ENCODE data around the gene CA9.
A peak's percentile ranks its signal among the peaks of the same experiment; 100 is the strongest.

Gene CA9

GRCh38 chr9:35675732-35676392 lies 2.1 kb downstream of the CA9 start:
- DNase-seq, result no peak

- DNase-seq, result no peak
These were observed 5.4 kb downstream of the CA9 start for GRCh38 chr9:35679091-35679490.

DNA sequence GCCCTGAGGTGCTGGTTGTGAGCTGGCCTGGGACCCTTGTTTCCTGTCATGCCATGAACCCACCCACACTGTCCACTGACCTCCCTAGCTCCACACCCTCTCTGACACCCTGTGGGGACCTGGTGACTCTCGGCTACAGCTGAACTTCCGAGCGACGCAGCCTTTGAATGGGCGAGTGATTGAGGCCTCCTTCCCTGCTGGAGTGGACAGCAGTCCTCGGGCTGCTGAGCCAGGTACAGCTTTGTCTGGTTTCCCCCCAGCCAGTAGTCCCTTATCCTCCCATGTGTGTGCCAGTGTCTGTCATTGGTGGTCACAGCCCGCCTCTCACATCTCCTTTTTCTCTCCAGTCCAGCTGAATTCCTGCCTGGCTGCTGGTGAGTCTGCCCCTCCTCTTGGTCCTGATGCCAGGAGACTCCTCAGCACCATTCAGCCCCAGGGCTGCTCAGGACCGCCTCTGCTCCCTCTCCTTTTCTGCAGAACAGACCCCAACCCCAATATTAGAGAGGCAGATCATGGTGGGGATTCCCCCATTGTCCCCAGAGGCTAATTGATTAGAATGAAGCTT lies 6.1 kb downstream of the CA9 start:
- DNase-seq, result no peak

DNA sequence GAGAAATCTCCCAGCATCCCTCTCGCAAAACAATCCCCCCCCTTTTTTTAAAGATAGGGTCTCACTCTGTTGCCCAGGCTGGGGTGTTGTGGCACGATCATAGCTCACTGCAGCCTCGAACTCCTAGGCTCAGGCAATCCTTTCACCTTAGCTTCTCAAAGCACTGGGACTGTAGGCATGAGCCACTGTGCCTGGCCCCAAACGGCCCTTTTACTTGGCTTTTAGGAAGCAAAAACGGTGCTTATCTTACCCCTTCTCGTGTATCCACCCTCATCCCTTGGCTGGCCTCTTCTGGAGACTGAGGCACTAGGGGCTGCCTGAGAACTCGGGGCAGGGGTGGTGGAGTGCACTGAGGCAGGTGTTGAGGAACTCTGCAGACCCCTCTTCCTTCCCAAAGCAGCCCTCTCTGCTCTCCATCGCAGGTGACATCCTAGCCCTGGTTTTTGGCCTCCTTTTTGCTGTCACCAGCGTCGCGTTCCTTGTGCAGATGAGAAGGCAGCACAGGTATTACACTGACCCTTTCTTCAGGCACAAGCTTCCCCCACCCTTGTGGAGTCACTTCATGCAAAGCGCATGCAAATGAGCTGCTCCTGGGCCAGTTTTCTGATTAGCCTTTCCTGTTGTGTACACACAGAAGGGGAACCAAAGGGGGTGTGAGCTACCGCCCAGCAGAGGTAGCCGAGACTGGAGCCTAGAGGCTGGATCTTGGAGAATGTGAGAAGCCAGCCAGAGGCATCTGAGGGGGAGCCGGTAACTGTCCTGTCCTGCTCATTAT lies 6.8 kb downstream of the CA9 start:
- DNase-seq, result no peak

GRCh38 chr9:35681341-35682002 lies 7.7 kb downstream of the CA9 start:
- no peak for DNase-seq

- no peak for DNase-seq
These were observed 8.3 kb downstream of the CA9 start for GRCh38 chr9:35682051-35682450.

- DNase-seq, result no peak
These were observed 9.0 kb downstream of the CA9 start for GRCh38 chr9:35682520-35683315.

DNA sequence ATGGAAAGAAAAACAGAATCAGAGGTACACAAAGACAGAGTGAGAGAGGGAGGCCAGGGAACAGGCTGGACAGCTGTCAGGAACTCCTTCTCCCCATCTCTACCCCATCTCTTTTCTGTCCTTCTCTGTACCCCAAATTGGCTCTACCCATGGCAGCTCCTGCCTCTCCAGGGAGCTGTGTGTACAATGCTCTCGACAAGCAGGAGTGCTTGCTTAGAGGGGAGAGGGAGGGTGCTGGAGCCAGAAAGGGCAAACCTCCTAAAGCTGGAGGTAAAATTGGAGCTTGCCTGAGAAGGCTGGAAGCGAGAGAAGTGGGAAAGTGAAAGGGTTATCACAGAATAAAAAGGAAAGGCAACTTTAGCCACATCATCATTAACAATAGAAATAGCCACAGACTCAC lies 9.6 kb downstream of the CA9 start:
- no peak for DNase-seq

DNA sequence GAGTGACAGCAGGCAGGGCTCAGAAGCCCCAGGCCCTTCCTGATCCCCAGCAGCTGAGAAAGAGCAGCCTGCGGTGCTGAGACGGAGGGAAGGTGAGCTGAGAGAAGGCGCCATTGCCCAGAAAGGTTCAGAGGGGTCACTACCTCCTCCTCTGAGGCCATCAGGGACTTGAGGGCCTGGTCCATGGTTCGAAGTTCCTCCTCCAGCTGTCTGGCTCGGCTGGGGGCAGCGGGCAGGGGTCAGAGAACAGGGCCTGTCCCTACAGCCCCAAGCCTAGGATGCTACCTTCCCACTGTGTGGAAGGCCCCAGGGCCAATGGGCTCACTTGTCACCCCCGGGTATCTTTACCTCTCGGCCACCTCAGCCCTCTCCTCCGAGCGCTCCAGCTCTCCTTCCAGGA lies 11.2 kb downstream of the CA9 start:
- no peak for DNase-seq

- DNase-seq, result no peak
These were observed 11.8 kb downstream of the CA9 start for GRCh38 chr9:35685506-35685905.

DNA sequence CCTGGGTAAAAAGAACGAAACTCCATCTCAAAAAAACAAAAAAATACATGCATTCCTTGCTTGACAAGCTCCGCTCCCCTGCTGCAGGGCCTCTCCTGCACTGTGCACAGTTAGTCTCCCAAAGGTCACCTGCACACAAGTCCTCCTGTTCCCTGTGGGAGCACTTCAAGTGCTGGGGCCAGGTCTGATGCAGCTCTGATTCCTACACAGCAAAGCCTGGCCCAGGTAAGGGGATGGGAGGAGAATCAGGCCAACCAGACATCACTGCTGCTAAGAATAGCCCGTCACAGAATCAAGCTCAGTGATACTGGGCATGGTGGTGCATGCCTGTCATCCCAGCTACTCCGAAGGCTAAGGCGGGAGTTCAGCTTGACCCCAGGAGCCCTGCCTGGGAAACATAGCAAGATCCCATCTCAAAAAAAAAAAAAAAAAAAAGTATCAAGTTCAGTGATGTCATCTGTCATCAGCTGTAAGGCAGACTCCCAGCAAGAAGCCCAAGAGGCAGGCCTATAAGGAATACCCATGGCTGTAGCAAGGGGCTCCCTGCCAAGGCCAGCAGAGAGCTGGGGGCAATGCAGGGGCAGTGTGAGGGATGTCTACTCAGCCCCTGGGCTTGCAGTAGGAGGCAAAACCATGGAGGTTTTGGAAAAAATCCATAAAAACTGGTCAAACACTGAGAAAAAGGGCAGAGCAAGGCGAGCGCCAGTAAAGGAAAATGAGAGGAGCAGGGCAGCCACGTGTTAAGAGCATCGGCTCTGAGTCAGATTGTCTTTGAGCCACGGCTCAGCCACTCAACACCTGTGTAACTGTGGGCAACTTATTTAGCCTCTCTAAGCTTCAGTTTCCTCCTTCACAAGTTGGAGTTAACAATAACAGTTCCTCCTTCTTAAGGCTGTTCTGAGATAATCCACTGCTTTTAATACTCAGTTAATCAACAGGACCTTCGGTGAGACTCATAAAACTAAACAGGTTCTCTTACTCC lies 12.8 kb downstream of the CA9 start:
- no peak for DNase-seq

- no peak for DNase-seq
These were observed 13.6 kb downstream of the CA9 start for GRCh38 chr9:35687306-35687705.

- no peak for DNase-seq
These were observed 14.3 kb downstream of the CA9 start for GRCh38 chr9:35687972-35688557.

GRCh38 chr9:35688558-35689541 lies 15.1 kb downstream of the CA9 start:
- DNase-seq, result no peak

GRCh38 chr9:35689542-35690293 lies 16.0 kb downstream of the CA9 start, which contains the start of gene TPM2:
Gene TPM2 (minus strand): TSS chr9:35689925. CDS start chr9:35689817, 108 bp downstream.
- no peak for DNase-seq

GRCh38 chr9:35690294-35690613 lies 16.5 kb downstream of the CA9 start:
- DNase-seq, result no peak

DNA sequence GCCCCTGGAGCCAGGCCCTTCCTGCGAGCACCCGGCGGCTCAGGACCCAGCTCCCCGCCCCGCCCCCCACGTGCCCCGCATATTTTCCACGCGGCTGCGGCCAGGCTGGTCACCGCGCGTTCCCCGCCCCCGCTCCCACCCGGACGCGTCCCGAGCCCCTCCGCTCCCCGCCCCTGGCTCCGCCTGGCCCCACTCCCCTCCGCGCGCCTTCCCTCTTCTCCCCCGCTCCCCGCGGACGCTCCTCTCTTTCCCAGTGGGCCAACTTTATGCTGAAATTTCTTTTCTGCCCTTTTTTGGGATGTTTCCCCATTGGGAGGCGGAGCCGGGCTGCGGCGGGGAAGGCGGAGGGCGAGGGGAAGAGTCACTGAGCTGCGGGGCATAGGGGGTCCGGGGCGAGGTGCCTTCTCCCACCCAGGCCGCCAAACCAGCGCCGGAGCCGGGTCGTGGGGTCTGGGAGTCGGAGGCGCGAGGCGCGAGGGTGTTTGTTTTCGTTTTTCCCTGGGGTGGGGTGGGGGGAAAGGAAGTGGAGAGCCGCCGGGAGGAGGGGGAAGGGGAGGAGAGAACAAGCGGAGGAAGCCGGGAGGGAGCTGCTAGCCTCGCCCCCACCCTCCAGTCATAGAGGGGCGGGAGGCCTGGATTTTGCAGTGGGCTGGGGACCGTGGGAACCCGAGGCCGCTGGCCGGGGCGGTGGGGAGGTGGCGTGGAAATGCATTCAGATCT lies 17.0 kb downstream of the CA9 start:
- DNase-seq, result peak; percentile 16 to 25

- no peak for DNase-seq
These were observed 17.6 kb downstream of the CA9 start for GRCh38 chr9:35691334-35691650.

Measured in activated CD4-positive, alpha-beta T cell treated with anti-CD3 and anti-CD28 coated beads, Interleukin-2, amount 50 U/mL, for 4 hours (primary cell).